Inflammatory macrophage treated with lipopolysaccharide for 1 hour (primary cell): ENCODE results near the gene TOP1.
"Not testable (repeated sequence)": the region's sequence is repeated elsewhere in the genome, so short reads cannot be mapped to it uniquely, and the experiment has no call there.

Experiments
- DNase-seq, 2 donors: peaks; one replicate each; pipeline ENCODE4 v3.0.0-alpha.2; 2020 to 2022

TOP1 gene

DNA sequence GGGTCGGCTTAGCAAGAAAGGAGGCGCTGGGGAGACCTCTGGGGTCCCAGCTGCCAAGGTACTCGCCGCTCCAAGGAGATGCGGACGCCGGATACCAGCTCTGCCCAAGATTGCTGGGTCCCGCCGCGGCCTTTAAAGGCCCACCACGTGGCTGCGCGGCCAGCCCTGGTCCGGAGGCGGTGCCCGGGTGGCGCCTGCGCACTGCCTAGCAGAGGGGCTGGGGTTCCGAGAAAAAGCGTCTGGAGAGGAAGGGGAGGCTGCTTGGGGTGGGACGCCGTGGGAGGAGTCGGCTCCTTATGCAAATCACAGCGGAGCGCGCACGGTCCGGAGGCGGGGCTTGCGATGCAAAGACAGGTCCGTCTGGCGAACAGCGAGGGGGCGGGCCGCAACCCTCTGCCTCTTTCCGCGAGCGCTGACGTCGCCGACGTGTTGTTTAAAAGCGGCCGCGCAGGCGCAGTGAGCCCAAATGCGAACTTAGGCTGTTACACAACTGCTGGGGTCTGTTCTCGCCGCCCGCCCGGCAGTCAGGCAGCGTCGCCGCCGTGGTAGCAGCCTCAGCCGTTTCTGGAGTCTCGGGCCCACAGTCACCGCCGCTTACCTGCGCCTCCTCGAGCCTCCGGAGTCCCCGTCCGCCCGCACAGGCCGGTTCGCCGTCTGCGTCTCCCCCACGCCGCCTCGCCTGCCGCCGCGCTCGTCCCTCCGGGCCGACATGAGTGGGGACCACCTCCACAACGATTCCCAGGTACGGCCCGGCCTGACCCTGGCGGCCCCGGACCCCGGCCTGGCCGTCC is at the start of gene TOP1:
TSS of gene TOP1 (plus strand) at position 464 of the 791 bp plus-strand sequence. CDS start at position 710, 246 bp downstream.
- DNase-seq: peak; percentile 100

- no peak for DNase-seq
Observed at GRCh38 chr20:40979247-40979646, 49.4 kb upstream of the TOP1 start.

GRCh38 chr20:40980106-40980827 is 48.4 kb upstream of the TOP1 start:
- peak in 1 of 2 donors; percentile 20 for DNase-seq

DNA sequence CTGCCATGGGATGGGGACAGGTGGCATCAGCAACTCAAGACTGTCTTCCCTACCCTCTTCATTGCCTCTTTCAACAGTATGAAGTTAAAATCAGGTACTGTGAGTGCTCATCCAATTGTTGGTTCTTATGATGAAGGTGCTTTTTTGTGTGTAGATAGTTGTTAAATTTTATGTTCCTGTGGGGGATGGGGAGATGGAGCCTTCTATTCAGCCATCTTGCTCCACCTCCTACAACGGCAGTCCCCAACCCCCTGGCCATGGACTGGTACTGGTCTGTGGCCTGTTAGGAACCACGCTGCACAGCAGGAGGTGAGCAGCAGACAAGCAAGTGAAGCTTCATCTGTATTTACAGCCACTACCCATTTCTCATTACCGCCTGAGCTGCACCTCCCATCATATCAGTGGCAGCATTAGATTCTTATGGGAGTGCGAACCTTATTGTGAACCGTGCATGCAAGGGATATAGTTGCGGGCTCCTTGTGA is 47.8 kb upstream of the TOP1 start:
- no peak for DNase-seq

GRCh38 chr20:40982415-40983145 is 46.0 kb upstream of the TOP1 start:
- peak in 1 of 2 donors; percentile 3 for DNase-seq

DNA sequence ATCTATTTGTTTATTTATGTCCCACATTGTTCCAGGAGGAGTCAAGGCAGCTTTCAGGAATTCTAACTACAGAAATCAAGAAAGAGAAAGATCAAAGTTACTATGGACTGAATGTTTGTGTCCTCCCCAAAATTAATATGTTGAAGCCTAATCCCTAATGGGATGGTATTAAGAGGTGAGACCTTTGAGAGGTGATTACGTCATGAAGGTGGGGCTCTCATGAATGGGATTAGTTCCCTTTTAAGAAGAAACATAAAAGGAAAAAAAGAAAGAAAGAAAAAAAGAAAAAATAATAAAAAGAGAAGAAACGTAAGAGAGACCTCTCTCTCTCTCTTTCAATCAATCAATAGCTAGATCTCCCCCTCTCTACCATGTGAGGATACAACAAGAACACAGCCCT is 44.7 kb upstream of the TOP1 start:
- DNase-seq: no peak

DNA sequence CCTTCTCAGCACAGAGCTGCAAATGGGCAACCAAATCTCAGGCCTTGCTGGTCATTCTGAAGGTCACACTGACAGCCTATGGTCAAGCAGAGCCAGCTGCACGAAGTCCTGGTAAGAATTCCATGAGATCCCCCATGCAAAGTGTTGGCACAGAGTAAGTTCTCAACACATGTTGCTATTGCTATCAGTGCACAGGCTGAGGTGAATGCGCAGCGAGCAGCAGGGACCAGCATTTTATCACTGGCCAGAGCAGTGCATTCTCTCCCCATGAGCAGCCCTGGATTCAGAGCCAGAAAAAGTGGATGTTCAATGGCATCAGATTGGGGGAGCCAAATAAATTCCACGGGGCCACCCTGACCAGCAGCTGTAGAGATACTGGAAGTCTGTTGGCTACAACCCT is 44.1 kb upstream of the TOP1 start:
- DNase-seq: no peak

- DNase-seq: no peak
Observed at GRCh38 chr20:40986774-40987173, 41.8 kb upstream of the TOP1 start.

DNA sequence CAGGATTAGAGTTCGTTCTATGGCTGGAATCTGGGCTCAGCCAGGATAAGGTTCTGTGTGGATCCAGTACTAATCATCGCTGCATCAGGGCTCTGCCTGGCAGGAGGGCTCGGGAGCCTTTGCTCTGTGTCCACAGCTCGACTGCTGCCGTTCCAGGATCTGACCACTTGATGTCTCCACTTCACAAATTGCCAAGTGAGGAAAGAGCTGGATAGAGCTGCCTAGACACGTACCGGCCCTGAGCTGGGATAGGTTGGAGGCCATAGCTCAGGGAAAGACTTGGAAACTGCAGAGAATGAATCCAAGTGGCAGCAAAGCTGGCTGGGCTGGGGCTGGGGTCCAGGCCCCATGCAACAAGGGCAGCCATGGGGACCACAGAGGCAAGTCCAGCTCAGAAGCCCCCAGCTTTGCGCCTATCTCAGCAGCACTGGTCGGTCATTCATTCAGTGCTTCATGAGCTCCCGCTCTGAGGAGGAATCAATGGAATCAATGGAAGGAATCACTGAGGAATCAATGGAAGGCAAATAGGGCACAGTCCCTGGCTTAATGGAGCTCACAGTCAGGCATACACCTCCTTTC is 38.0 kb upstream of the TOP1 start:
- peak; percentile 75 to 84 for DNase-seq

DNA sequence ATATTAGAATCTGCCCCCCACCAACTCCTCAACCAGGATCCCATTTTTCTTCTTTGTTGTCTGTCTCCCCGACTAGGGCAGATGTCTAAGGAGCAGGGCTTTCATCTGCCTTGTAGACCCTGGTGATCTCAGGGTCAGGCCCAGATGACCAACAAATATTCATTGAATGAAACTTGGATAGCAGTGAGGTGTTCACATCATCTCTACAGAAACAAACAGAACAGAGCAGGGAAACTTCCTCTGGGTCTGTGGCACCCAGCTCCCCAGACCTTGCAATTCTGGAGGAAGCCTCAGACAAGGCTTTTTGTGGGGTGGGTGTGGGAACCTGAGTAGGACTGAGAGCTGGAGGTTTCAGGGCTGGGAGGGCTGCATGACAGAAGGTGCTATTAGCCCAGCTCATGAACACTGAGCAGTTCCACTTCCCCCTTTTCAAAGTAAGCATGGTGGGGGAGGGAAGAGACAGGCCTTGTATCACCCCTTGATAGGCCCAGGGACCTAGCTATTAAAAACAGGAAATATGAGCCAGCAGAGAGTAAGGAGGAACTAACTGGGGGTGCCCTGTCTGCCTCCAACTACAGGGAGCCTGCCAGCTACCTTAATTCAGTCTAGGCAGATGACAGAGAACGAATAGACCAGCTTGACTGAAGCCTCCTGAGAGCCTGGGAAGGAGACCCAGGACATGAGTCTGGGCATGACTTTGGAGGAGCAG is 37.3 kb upstream of the TOP1 start:
- peak; percentile 88 to 94 for DNase-seq

- DNase-seq: no peak
Observed at GRCh38 chr20:40992349-40993113, 36.1 kb upstream of the TOP1 start.

- DNase-seq: no peak
Observed at GRCh38 chr20:40993794-40994540, 34.7 kb upstream of the TOP1 start.

DNA sequence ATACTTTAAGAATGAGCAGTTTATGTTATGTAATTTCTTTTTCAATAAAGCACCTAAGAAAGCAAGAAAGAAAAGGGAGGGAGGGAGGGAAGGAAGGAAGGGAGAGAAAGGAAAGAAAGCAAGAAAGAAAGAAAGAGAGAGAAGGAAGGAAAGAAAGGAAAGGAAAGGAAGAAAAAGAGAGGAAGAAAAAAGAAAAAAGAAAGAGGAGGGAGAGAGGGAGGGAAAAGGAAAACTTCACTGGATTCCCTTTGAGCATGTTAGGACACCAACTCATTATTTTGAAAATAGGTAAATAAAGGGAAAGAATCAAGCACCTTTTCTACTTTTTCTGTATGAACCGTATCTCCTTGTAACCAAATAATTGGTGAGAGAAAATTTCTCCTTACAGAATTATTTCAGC is 32.3 kb upstream of the TOP1 start:
- no peak for DNase-seq

GRCh38 chr20:40997116-40997515 is 31.5 kb upstream of the TOP1 start:
- DNase-seq: no peak

- DNase-seq: no peak
Observed at GRCh38 chr20:40999841-41000240, 28.8 kb upstream of the TOP1 start.

- no peak for DNase-seq
Observed at GRCh38 chr20:41000628-41001027, 28.0 kb upstream of the TOP1 start.

DNA sequence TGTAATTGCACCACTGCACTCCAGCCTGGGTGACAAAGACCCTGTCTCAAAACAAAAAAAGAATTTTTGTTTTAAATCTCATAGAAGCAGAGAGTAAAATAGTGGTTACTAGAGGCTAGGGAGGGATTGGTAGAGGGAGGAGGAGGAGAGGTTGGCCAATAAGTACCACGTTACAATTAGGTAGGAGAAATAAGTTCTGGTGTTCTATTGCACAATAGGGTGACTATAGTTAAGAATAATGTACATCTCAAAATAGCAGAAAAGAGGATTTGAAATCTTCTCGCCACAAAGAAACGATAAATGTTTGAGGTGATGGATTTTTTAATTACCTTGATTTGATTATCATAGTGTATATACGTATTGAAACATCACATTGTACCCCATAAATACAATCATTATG is 27.1 kb upstream of the TOP1 start:
- peak in 1 of 2 donors; percentile 22 for DNase-seq

DNA sequence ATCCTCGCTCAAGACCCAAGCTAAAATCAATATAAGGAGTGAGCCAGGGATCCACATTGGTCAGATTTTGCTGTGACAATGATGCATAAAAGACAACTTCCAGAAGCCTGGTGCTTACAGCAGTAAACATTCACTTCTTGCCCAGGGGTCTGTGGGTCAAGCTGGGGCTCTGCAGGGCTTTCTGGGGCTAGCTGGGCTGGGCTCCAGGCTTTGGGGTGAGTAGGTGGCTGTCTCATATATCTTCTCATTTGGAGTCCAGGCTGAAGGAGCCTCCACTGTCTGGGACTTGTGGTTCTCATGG is 25.8 kb upstream of the TOP1 start:
- no peak for DNase-seq

DNA sequence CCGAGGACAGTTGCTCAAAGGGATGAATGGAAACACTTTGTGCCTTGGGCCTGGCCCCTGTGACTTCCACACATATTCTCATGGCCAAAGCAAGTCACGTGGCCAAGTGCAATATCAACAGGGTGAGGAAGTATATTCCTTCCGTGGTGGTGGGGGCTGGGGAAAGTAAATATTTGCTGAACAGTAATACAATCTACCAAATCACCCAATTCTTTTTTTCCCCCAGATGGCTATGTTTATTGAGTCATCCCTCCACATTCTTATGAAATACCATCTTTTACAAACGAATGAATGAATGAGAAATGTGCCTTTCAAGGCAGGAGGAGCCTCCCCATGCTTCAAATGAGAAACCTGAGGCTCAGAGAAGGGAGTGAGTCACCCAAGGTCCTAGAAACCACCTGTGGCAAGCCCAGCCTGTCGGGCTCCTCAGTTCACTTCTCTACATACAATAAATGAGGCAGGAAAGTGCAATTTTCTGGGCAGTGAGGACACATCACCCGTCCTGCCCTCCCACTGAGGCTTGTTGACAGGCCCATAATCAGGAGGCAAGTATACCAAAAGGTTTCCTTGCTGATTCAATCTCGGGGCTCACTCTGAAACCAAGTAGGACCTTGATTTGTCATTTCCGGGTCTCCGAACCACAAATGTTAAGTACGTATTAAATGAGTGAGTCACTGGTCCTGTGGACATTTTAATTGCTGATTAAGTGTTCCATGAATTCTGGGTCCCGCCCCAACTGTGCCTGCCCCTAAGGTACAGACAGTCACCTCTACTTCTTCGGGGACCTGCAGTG is 25.3 kb upstream of the TOP1 start:
- DNase-seq: peak; percentile 68 to 74

GRCh38 chr20:41003936-41004294 is 24.7 kb upstream of the TOP1 start:
- not testable (repeated sequence) for DNase-seq
